NCI-H1092 treated with DMSO at 0.1 percent for 48 hours (cell line): ENCODE data around the gene ANKRD33.

Experiments used
- DNase-seq: peaks from one replicate; lab custom pipeline; 2025; lab: John Stamatoyannopoulos, UW

Gene ANKRD33

DNA sequence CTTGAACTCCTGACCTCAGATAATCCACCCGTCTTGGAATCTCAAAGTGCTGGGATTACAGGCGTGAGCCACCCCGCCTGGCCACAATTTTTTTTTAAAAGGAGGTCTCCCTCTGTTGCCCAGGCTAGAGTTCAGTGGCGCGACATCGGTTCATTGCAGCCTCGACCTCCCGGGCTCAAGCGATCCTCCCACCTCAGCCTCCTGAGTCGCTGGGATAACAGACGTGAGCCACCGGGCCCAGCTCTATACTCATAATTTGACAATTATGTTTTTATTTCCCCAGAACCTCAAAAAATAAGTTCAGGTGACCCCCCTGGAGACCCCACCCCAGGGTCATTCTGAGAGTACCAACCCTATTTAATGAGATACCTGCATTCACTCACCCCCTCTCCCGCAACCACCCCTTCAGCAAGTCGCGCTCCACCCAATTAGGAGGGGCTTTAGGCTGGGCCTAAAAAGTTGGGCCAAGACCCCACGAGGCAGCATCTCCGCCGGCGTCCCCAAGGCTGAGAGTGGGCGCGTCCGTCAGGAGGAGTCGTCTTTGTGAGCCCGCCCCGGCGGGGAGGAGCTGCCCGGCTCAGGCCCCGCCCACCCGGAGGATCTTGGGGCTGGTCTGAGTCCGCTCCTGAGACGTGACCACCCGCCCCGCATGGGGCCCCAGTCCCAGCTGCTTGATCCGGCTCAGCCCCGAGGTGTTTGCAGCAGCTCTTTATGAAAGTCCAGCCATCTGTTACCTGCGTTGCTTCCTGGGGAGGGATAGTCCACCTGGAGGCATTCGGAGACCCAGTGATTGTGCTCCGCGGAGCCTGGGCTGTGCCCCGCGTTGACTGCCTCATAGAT lies at the start of gene ANKRD33:
ANKRD33 (plus strand) TSS at position 628 of the 840 bp plus-strand sequence; CDS start at position 712, 84 bp downstream.
- no peak for DNase-seq

DNA sequence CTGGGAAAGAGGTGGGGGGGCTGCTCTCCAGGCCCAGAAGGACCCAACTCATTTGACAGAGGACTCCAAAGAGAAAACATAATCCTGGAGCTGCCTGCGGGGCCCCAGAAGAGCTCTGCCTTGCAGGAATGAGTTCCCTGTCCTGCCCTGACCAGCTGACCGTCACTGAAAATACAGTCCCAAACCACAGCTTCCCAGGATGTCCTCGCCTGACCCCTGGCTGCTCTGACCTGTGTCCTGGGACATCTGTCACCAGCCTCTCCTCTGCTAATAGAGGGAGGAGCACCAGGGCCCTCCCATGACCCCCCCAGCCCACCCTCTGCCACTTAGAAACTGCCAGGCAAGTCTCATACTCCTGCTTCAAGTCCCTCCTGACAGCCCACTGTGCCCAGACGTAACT lies 49.1 kb upstream of the ANKRD33 start:
- DNase-seq = no peak

DNA sequence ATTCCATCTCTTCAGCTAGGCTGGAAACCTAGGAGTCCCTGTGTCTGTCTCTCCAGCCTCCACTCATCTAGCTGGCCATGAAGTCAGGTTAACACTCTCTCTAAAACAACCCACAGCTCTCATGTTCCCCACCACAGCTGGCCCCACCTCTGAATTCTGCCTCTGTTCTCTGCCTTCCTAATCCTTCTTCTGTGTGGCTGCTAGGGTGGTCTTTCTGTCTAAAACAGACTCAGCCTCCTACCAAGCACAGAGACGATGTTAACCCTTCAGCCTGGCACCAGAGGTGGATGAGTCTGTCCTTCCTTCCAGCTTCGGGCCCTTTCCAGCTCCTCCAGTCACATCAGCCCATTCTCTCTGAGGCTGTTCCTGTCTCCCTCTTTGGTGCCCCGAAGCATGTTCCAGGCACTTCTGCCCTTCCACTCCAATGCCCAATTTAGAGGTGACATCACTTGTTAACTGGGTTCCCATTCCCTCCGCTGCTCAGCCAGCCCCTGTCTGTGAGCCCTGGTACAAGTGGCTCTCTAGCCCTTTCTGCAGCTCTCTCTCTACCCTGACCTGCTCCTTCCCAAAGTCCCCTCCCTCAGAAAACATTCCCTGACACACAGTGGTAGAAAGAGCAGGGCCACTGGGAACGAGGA lies 48.5 kb upstream of the ANKRD33 start:
- DNase-seq = no peak

DNA sequence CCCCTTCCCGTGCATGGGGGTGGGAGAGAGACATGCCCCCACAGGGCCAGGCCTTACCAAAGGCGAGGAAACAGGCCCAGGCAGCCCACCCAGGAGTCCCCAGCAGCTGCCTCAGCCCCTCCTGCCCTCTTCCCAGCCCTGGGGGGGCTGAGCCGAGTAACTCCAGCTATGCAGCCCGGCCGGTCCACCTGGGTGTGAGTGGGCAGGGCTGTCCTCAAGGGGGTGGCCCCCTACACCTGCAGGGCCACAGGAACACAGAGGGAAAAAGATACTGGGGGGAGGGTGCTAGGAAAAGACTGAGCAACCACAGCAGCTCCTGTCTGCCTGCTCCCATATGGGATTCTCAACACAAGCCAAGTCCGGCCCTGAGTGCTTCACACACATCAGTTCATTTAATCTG lies 46.9 kb upstream of the ANKRD33 start:
- DNase-seq = no peak

- DNase-seq = no peak
Measured at GRCh38 chr12:51841727-51842126, 46.2 kb upstream of the ANKRD33 start.

GRCh38 chr12:51844854-51845253 lies 43.0 kb upstream of the ANKRD33 start:
- no peak for DNase-seq

- DNase-seq = no peak
Measured at GRCh38 chr12:51845482-51845881, 42.4 kb upstream of the ANKRD33 start.

DNA sequence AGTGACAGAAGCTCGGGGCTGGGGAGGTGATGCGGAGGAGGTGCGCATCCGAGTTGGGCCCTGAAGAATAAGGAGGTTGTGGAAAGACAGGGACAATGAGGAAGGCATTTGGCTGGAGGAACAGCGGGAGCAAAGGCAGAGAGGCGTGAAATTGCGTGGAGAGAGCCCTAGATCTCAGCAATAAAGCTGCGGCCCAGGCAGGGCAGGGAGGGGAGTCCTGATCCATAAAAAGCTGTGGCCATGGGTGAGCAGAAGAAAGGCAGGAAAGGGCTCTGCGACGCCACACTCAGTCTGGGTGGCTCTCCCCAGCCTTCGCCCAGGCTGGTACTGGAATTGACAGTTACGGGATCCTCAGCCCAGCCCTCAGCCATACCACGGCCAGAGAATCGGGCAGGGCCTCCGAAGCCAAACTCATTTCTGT lies 41.6 kb upstream of the ANKRD33 start:
- no peak for DNase-seq

DNA sequence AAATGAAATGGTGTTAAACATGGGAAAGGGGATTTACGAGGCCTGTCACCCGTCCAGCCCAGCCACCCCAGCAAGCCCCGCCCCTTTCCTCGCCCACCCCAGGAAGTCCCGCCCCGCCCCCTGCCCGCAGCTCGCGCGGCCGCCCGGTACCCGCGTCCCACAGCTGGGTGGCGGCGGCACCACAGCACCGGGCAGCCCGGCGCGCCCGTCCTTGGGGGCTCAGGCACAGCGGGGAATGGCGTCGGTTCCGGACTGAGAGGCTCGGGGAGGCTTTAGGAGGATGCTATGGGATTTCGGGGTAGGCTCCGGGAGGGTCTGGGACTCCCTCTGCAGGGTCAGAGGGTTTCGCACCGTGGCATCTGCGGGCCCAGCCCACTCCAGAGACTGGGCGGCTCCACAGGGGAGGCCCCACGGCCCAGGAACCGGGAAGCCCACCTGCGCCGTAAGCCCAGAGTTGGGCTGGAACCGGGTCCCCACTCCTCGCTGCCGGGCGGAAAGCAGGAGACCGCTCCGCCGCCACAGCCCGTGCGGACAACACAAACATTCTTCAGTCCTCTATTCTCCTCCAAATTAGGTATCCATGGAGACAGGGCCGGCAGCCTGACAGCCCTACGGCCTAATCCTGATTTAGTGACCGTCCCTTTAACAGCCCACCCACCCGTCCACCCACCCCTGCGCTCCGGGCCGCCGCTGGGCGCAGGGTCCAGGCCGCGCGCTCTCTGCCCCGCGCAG lies 40.8 kb upstream of the ANKRD33 start:
- no peak for DNase-seq

- no peak for DNase-seq
Measured at GRCh38 chr12:51847643-51848325, 40.1 kb upstream of the ANKRD33 start.

- no peak for DNase-seq
Measured at GRCh38 chr12:51848326-51848727, 39.6 kb upstream of the ANKRD33 start, which contains the start of gene FIGNL2. TSS of gene FIGNL2 (minus strand) at chr12:51848718. CDS start at chr12:51822413, 26,305 bp downstream.

DNA sequence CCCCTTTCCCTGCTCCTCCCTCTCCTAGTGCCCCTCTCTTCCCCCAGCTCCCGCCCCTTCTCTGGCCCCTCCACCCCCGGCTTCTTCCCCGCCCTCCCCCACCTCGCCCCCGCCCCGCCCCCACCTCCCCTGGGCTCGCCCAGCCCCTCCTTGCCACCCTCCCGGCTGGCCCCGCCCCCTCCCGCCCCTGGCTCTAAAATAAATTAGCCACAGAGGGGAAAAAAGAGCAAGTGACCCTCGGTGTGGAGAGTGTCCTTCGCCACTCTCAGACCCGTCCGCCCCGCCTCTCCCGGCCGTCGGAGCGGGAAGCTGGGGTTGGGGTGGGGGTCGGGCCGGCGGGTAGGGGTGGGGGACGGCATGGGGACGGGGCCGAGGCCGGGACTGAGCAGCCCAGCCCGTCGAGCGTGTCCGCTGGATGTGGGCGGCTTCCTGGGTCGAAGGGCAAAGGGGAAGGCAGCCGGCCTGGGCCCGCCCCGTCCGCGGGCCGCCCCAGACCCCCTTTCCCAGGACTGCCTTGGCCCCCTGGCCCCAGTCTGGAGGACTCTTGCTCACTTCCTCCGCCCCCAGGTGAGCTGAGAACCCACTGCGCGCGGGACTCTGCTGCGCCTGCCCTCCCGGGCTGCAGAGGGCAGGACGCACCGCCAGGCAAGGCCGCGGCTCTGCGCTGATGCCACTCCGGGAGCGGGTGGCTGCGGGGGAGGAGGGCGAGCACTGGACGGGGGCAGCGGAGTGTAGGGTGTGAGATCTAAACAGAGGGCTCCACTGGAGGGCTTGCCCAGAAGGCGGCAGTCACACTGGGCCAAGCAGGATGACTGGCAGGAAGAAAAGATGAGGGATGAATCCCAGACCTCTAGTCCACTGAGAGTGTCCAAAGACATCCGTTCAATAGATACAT lies 38.8 kb upstream of the ANKRD33 start:
- DNase-seq = no peak

DNA sequence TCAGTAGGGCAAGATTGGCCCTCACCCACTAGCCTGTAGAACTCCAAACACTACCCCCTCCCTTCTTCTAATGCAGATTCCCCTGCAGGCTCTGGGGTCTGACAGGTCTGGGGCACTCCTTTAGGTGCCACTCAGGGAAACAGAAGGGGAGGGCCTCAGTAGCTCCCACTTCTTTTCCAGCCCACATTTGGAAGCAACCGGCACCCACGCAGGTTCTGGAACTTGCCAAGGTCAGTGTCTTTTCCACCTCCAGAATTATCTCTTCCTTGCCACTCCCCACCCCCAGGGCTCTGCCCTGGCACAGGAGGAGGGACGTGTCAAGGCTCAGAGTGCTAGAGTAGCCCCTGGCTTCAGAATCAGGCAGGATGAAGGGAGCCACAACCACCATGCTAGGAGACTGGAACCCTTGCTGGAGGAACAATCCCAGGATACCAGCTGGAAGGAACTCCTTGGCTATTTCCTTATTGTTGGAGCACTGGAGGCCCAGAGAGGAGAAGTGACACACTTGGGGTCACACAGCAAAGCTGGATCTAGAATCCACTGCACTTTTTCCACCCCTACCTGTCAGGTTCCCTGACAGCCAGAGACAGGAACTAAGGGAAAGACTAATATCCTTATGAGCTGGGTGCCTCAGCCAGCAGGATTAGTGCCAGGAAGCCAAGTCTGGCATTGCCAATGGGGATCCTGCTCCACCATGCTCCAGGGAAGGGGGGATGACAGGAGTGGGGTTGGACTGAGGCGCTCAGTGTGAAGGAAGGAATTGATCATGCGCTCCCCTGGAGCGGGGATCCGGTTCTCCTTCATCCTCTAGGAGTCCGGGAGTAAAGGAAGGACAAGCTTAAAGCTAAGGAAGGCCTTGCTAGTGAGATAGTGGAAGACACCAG lies 37.6 kb upstream of the ANKRD33 start:
- DNase-seq = no peak

DNA sequence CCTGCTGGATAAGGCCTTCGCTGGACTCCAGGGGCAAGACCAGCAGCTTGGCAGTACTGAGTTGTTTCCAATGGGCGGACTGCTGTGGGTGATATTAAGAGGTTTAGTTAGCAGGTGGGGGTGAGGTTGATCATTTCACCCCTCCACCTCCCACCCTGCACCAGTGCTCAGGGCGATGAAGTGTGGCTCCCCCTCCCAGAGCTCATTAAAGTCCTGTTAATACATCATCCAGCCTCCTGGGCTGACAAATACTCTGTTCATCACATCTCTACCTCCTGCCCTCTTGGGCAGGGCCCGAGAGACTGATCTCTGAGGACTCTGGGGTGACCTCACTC lies 37.0 kb upstream of the ANKRD33 start:
- DNase-seq = no peak

- no peak for DNase-seq
Measured at GRCh38 chr12:51851413-51852124, 36.3 kb upstream of the ANKRD33 start.

GRCh38 chr12:51852404-51853137 lies 35.3 kb upstream of the ANKRD33 start:
- DNase-seq = no peak

- DNase-seq = no peak
Measured at GRCh38 chr12:51855586-51856428, 32.1 kb upstream of the ANKRD33 start.

GRCh38 chr12:51860986-51861385 lies 26.9 kb upstream of the ANKRD33 start:
- DNase-seq = no peak
